Aorta (tissue), 5 donors: ENCODE measurements around the gene TSPAN18. TPM values are rescaled to one million over a fixed set of nuclear protein-coding genes. Genes with fewer than 3 reads are reported as not detected.

Experiments used
- ATAC-seq: fragments of 200-7000 bp; cut with Tn5 transposase; one replicate; pipeline ENCODE4 v1.9.1; 2022; ENCODE audit warnings: moderate library complexity; ENCODE audit not compliant: low FRiP score
- DNase-seq, 2 donors: peaks; one replicate each; pipeline ENCODE4 v3.0.0-alpha.2; 2020
- H3K27ac ChIP-seq, 2 donors: one replicate each; pipeline ENCODE4 v1.5.1; 2013; ENCODE audit warnings: low read length in 2 of 2, mild to moderate bottlenecking in 2 of 2, moderate library complexity in 2 of 2, control low read depth in 1 of 2, inconsistent platforms in 1 of 2, low read depth in 1 of 2
- H3K27me3 ChIP-seq, 2 donors: one replicate each; pipeline ENCODE4 v1.6.1; 2013; ENCODE audit warnings: control low read depth in 1 of 2, low read length in 1 of 2, mild to moderate bottlenecking in 1 of 2, moderate library complexity in 1 of 2; ENCODE audit not compliant: insufficient read depth in 2 of 2, control insufficient read depth in 1 of 2
- H3K36me3 ChIP-seq, 2 donors: one replicate each; pipeline ENCODE4 v1.6.1; 2013; ENCODE audit warnings: control low read depth in 1 of 2, low read length in 1 of 2, mild to moderate bottlenecking in 1 of 2; ENCODE audit not compliant: insufficient read depth in 2 of 2, control insufficient read depth in 1 of 2
- H3K4me1 ChIP-seq, 2 donors: one replicate each; pipeline ENCODE4 v1.6.1; 2013; ENCODE audit warnings: low read length in 2 of 2, control low read depth in 1 of 2, mild to moderate bottlenecking in 1 of 2, moderate library complexity in 1 of 2; ENCODE audit not compliant: insufficient read depth in 2 of 2, control insufficient read depth in 1 of 2
- H3K4me3 ChIP-seq, 2 donors: one replicate each; pipeline ENCODE4 v1.5.1; 2013; ENCODE audit warnings: low read length in 2 of 2, control low read depth in 1 of 2, mild to moderate bottlenecking in 1 of 2
- H3K9me3 ChIP-seq: one replicate; pipeline ENCODE4 v1.6.1; 2013; ENCODE audit warnings: mild to moderate bottlenecking, low read length; ENCODE audit not compliant: control insufficient read depth
- WGBS, 2 donors: extraction: QIAGEN DNeasy Blood & Tissue Kit; methylation state at CpG; one replicate each; pipeline ENCODE4 v1.1.7; 2013; 5-methylcytosine and 5-hydroxymethylcytosine counted together
- intact Hi-C, 2 donors: fragments of 100-400 bp; cut with DNase I; formaldehyde crosslinking; loops; one replicate each; pipeline versions ENCODE4 v1.14.2 to v1.15.0; 2022
- polyA plus RNA-seq, 2 donors: library from polyadenylated mRNA; stranded (reverse); fragments of 200-250 nt; gene quantifications; one replicate each; pipeline ENCODE4 v1.2.3, GENCODE V29; 2013
- total RNA-seq, 2 donors: library from RNA; stranded (reverse); fragmentation: NEBNext Ultra II Directional; extraction: Animal tissue kit (Norgen Biotek cat#: 25700); gene quantifications; one replicate each; pipeline ENCODE4 v1.2.1, GENCODE V29; 2021
- donor health status: healthy with polysubstance abuse.
- donor health status: Bipolar disorder and iron deficiency.
- donor health status: DM: no; HTN: no; CAD: no.
- donor health status: DM: no; HTN: no; CAD: no.
- donor health status: DM: yes; HTN: yes; CAD: no.

Gene TSPAN18
- total and polyA plus RNA-seq, 4 donors = 1.0 to 44.9 (median 18.0) TPM

- peak; percentile 24 for ATAC-seq
- 8% methylated on average over 50 to 57 of the region's 57 CpGs for WGBS, 2 donors
- peak overlapping the region; percentile 81 to 88 for H3K4me3 ChIP-seq
These were observed 222.6 kb downstream of the TSPAN18 start for GRCh38 chr11:44949160-44950030.

GRCh38 chr11:44950031-44950624 is 223.4 kb downstream of the TSPAN18 start:
- peak; percentile 19 for ATAC-seq
- H3K27me3 ChIP-seq = no peaks in the 10 kb centered on the region
- H3K9me3 ChIP-seq = no peaks in the 10 kb centered on the region
- H3K4me1 ChIP-seq = no peaks in the 10 kb centered on the region
- peak overlapping the region; percentile 81 to 88 for H3K4me3 ChIP-seq
- no peak overlapping the region for H3K27ac ChIP-seq
- intact Hi-C loops = no loop called here
- peak; percentile 64 to 84 for DNase-seq
- WGBS, 2 donors = 0% methylated on average over 36 to 63 of the region's 63 CpGs
- H3K36me3 ChIP-seq = no peaks in the 10 kb centered on the region

More at GRCh38 chr11:44949160-44950030, 222.6 kb downstream of the TSPAN18 start:
- Histone ChIP-seq H3K27ac (no peak overlapping the region), H3K36me3 (no peaks in the 10 kb centered on the region), H3K4me1 (no peaks in the 10 kb centered on the region), H3K27me3 (no peaks in the 10 kb centered on the region), H3K9me3 (no peaks in the 10 kb centered on the region)
- intact Hi-C loops = no loop called here
- no peak for DNase-seq

GRCh38 chr11:44950625-44951476 is 224.1 kb downstream of the TSPAN18 start, which contains the start of gene TP53I11:
Gene TP53I11, minus strand, starts transcription at chr11:44950883. Its CDS starts 12,548 bp downstream, at chr11:44938335.
- H3K27me3 ChIP-seq = no peaks in the 10 kb centered on the region
- 8 to 13% methylated on average over 47 to 83 of the region's 83 CpGs for WGBS, 2 donors
- H3K4me1 ChIP-seq = no peaks in the 10 kb centered on the region
- H3K9me3 ChIP-seq = no peaks in the 10 kb centered on the region
- H3K4me3 ChIP-seq = peak within 1 kb of the TSS; percentile 81 to 88
- peak; percentile 88 to 95 for DNase-seq
- ATAC-seq = peak; percentile 88
- H3K36me3 ChIP-seq = no peaks in the 10 kb centered on the region
- no peak within 1 kb of the TSS for H3K27ac ChIP-seq
- intact Hi-C loops = no loop called here

DNA sequence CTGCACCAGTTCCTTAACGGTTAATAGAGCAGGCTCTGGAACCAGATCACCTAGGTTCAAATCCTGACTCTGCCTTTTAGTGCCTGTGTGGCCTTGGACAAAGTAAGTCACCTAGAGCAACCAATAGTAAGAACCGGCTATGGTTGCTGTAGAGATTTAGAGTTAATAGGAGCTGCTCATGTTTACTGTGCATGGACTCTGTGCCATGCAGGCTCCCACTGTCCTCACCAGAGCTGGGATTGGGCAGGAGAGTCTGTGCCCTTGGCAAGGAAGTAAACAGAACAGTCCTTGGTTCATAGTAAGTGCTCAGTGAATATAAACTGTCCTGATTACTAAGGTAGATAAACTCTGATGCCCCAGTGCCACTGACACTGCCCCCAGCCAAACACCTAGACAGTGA is 225.3 kb downstream of the TSPAN18 start:
- DNase-seq = no peak
- H3K36me3 ChIP-seq = no peaks in the 10 kb centered on the region
- H3K4me1 ChIP-seq = no peaks in the 10 kb centered on the region
- ATAC-seq = no peak
- no peak overlapping the region for H3K4me3 ChIP-seq
- H3K27ac ChIP-seq = no peak overlapping the region
- WGBS, 2 donors = 43 to 85% methylated on average over 2 of the region's 2 CpGs
- H3K27me3 ChIP-seq = no peaks in the 10 kb centered on the region
- intact Hi-C loops = no loop called here
- no peaks in the 10 kb centered on the region for H3K9me3 ChIP-seq

GRCh38 chr11:44952500-44953260 is 225.9 kb downstream of the TSPAN18 start:
- ATAC-seq (no peak), DNase-seq (no peak)
- Histone ChIP-seq H3K36me3 (no peaks in the 10 kb centered on the region), H3K27ac (no peak overlapping the region), H3K9me3 (no peaks in the 10 kb centered on the region), H3K4me1 (no peaks in the 10 kb centered on the region), H3K4me3 (no peak overlapping the region), H3K27me3 (no peaks in the 10 kb centered on the region)
- intact Hi-C loops = no loop called here
- 87 to 93% methylated on average over 3 of the region's 3 CpGs for WGBS, 2 donors

GRCh38 chr11:44954051-44954906 is 227.5 kb downstream of the TSPAN18 start:
- Histone ChIP-seq H3K4me1 (no peaks in the 10 kb centered on the region), H3K4me3 (no peak overlapping the region), H3K36me3 (no peaks in the 10 kb centered on the region), H3K9me3 (no peaks in the 10 kb centered on the region), H3K27ac (no peak overlapping the region), H3K27me3 (no peaks in the 10 kb centered on the region)
- DNase-seq = no peak
- 89% methylated on average over 12 of the region's 12 CpGs for WGBS, 2 donors
- no peak for ATAC-seq
- intact Hi-C loops = no loop called here

- 80 to 84% methylated on average over 5 of the region's 5 CpGs for WGBS, 2 donors
- intact Hi-C loops = no loop called here
These were observed 228.4 kb downstream of the TSPAN18 start for GRCh38 chr11:44955015-44955738.

More at GRCh38 chr11:44955015-44955738, 228.4 kb downstream of the TSPAN18 start:
- no peaks in the 10 kb centered on the region for H3K36me3 ChIP-seq
- H3K4me3 ChIP-seq = no peak overlapping the region
- H3K27ac ChIP-seq = no peak overlapping the region
- H3K27me3 ChIP-seq = no peaks in the 10 kb centered on the region
- ATAC-seq = peak; percentile 30
- H3K4me1 ChIP-seq = no peaks in the 10 kb centered on the region
- no peaks in the 10 kb centered on the region for H3K9me3 ChIP-seq
- DNase-seq = peak in 1 of 2 donors; percentile 80
